Neural cell (in vitro differentiated cells): ENCODE data around the gene VSTM5.
A peak's percentile ranks its signal among the peaks of the same experiment; 100 is the strongest.

Experiments
- EP300 ChIP-seq: fragments of 450-650 bp; conservative IDR thresholded peaks from 2 replicates; pipeline ENCODE4 v1.6.1; 2014; ENCODE audit warnings: antibody characterized with exemption, mild to moderate bottlenecking, moderate library complexity; ENCODE audit not compliant: poor library complexity, severe bottlenecking
- EZH2 ChIP-seq: fragments of 200-600, 300-800 bp; shearing (Covaris generic), sonication (generic); IDR thresholded peaks from 2 replicates; pipeline ENCODE4 v1.6.1; 2014; ENCODE audit warnings: antibody characterized with exemption, low read length, borderline replicate concordance, mild to moderate bottlenecking; ENCODE audit not compliant: insufficient read depth, poor library complexity, severe bottlenecking
- MXI1 ChIP-seq: fragments of 450-650 bp; conservative IDR thresholded peaks from 2 replicates; pipeline ENCODE4 v1.6.1; 2014; ENCODE audit warnings: antibody characterized with exemption, mild to moderate bottlenecking; ENCODE audit not compliant: poor library complexity, severe bottlenecking
- POLR2AphosphoS5 ChIP-seq: IDR thresholded peaks from 2 replicates; pipeline ENCODE4 v1.6.1; 2012
- SMC3 ChIP-seq: fragments of 450-650 bp; conservative IDR thresholded peaks from 2 replicates; pipeline ENCODE4 v1.6.1; 2014; ENCODE audit warnings: antibody characterized with exemption, mild to moderate bottlenecking, moderate library complexity; ENCODE audit not compliant: poor library complexity
- TF ChIP-seq, protein P1 (sequence below): fragments of 450-650 bp; IDR thresholded peaks from 2 replicates; pipeline ENCODE4 v1.5.1; 2014; ENCODE audit warnings: antibody characterized with exemption, mild to moderate bottlenecking, moderate library complexity; ENCODE audit not compliant: poor library complexity, severe bottlenecking

GRCh38 chr11:93784145-93784934 lies 66.1 kb downstream of the VSTM5 start, which contains the start of gene MED17:
- TF ChIP-seq, protein P1, sequence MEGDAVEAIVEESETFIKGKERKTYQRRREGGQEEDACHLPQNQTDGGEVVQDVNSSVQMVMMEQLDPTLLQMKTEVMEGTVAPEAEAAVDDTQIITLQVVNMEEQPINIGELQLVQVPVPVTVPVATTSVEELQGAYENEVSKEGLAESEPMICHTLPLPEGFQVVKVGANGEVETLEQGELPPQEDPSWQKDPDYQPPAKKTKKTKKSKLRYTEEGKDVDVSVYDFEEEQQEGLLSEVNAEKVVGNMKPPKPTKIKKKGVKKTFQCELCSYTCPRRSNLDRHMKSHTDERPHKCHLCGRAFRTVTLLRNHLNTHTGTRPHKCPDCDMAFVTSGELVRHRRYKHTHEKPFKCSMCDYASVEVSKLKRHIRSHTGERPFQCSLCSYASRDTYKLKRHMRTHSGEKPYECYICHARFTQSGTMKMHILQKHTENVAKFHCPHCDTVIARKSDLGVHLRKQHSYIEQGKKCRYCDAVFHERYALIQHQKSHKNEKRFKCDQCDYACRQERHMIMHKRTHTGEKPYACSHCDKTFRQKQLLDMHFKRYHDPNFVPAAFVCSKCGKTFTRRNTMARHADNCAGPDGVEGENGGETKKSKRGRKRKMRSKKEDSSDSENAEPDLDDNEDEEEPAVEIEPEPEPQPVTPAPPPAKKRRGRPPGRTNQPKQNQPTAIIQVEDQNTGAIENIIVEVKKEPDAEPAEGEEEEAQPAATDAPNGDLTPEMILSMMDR, result peak; percentile 58
- TF ChIP-seq SMC3 (no peak), EZH2 (no peak), EP300 (no peak), MXI1 (peak; percentile 84), POLR2AphosphoS5 (peak; percentile 99)
